H9 (cell line): Measurements from ENCODE around the gene IFT57. TPM values are rescaled to one million over a fixed set of nuclear protein-coding genes. Genes with fewer than 3 reads are reported as not detected.

ENCODE experiments used
- DNase-seq: peaks from one replicate; pipeline ENCODE4 v3.0.0-alpha.2; 2017
- H2AFZ ChIP-seq: one replicate; pipeline ENCODE4 v1.6.1; 2013; ENCODE audit warnings: mild to moderate bottlenecking, low read length, control low read depth, moderate library complexity
- H2AK5ac ChIP-seq: 2 replicates; pipeline ENCODE4 v1.6.1; 2013; ENCODE audit warnings: low read length, control low read depth, mixed read lengths; ENCODE audit not compliant: insufficient read length
- H2BK120ac ChIP-seq: one replicate; pipeline ENCODE4 v1.6.1; 2013; ENCODE audit warnings: low read depth, mild to moderate bottlenecking, low read length, control low read depth, inconsistent platforms; ENCODE audit not compliant: poor library complexity, severe bottlenecking
- H2BK12ac ChIP-seq: 2 replicates; pipeline ENCODE4 v1.6.1; 2013; ENCODE audit warnings: low read length, control low read depth, mixed read lengths, low read depth; ENCODE audit not compliant: insufficient read length
- H2BK15ac ChIP-seq: 2 replicates; pipeline ENCODE4 v1.6.1; 2013; ENCODE audit warnings: low read depth, low read length, control low read depth
- H2BK20ac ChIP-seq: one replicate; pipeline ENCODE4 v1.6.1; 2013; ENCODE audit warnings: low read depth, mild to moderate bottlenecking, low read length, control low read depth, inconsistent platforms; ENCODE audit not compliant: poor library complexity, severe bottlenecking
- H2BK5ac ChIP-seq: 2 replicates; pipeline ENCODE4 v1.6.1; 2013; ENCODE audit warnings: low read length, control low read depth, mixed read lengths; ENCODE audit not compliant: insufficient read length
- H3K14ac ChIP-seq: 2 replicates; pipeline ENCODE4 v1.6.1; 2013; ENCODE audit warnings: low read length, control low read depth; ENCODE audit not compliant: insufficient read depth
- H3K18ac ChIP-seq: 2 replicates; pipeline ENCODE4 v1.6.1; 2013; ENCODE audit warnings: low read depth, mild to moderate bottlenecking, mixed read lengths, low read length, control low read depth; ENCODE audit not compliant: insufficient read length
- H3K23ac ChIP-seq: 2 replicates; pipeline ENCODE4 v1.6.1; 2013; ENCODE audit warnings: low read length, control low read depth, mixed read lengths, low read depth; ENCODE audit not compliant: insufficient read length
- H3K23me2 ChIP-seq: 2 replicates; pipeline ENCODE4 v1.6.1; 2013; ENCODE audit warnings: low read depth, mild to moderate bottlenecking, mixed read lengths, low read length, control low read depth; ENCODE audit not compliant: insufficient read length, poor library complexity, severe bottlenecking
- H3K27ac ChIP-seq: 2 replicates; pipeline ENCODE4 v1.5.1; 2013; ENCODE audit warnings: low read length, control low read depth, mixed read lengths, low read depth; ENCODE audit not compliant: insufficient read length
- H3K27me3 ChIP-seq: 2 replicates; pipeline ENCODE4 v1.6.1; 2013; ENCODE audit warnings: low read length, control low read depth, inconsistent platforms; ENCODE audit not compliant: insufficient read depth
- H3K4ac ChIP-seq: 2 replicates; pipeline ENCODE4 v1.6.1; 2013; ENCODE audit warnings: low read depth, mild to moderate bottlenecking, control low read depth, inconsistent platforms, low read length, moderate library complexity
- H3K4me1 ChIP-seq: 2 replicates; pipeline ENCODE4 v1.6.1; 2013; ENCODE audit warnings: low read length, control low read depth, inconsistent platforms; ENCODE audit not compliant: insufficient read depth
- H3K4me2 ChIP-seq: 2 replicates; pipeline ENCODE4 v1.6.1; 2013; ENCODE audit warnings: low read length, control low read depth, mixed read lengths; ENCODE audit not compliant: insufficient read length, insufficient read depth
- H3K56ac ChIP-seq: 2 replicates; pipeline ENCODE4 v1.6.1; 2013; ENCODE audit warnings: low read depth, mild to moderate bottlenecking, mixed read lengths, low read length, control low read depth; ENCODE audit not compliant: insufficient read length
- H3K79me1 ChIP-seq: 2 replicates; pipeline ENCODE4 v1.6.1; 2013; ENCODE audit warnings: low read depth, mild to moderate bottlenecking, moderate library complexity, low read length, control low read depth, inconsistent platforms; ENCODE audit not compliant: insufficient read depth, poor library complexity, severe bottlenecking
- H3K79me2 ChIP-seq: 2 replicates; pipeline ENCODE4 v1.6.1; 2013; ENCODE audit warnings: low read length, control low read depth, inconsistent platforms; ENCODE audit not compliant: insufficient read depth
- H3K9ac ChIP-seq: 2 replicates; pipeline ENCODE4 v1.6.1; 2013; ENCODE audit warnings: low read length, control low read depth, mixed read lengths; ENCODE audit not compliant: insufficient read length; ENCODE audit errors: extremely low read depth
- H3K9me3 ChIP-seq: one replicate; pipeline ENCODE4 v1.6.1; 2013; ENCODE audit warnings: low read depth, low read length, inconsistent platforms; ENCODE audit not compliant: control insufficient read depth
- H3T11ph ChIP-seq: one replicate; pipeline ENCODE4 v1.6.1; 2013; ENCODE audit warnings: mild to moderate bottlenecking, low read length, control low read depth, inconsistent platforms
- H4K20me1 ChIP-seq: one replicate; pipeline ENCODE4 v1.6.1; 2013; ENCODE audit not compliant: control insufficient read depth, insufficient read length, insufficient read depth
- H4K5ac ChIP-seq: 2 replicates; pipeline ENCODE4 v1.6.1; 2013; ENCODE audit warnings: low read depth, mild to moderate bottlenecking, mixed read lengths, low read length, control low read depth; ENCODE audit not compliant: insufficient read length
- H4K8ac ChIP-seq: replicated peaks from 2 replicates; pipeline ENCODE4 v1.6.1; 2013; ENCODE audit warnings: low read length, control low read depth, mixed read lengths, low read depth; ENCODE audit not compliant: insufficient read length
- H4K91ac ChIP-seq: 2 replicates; pipeline ENCODE4 v1.6.1; 2013; ENCODE audit warnings: low read depth, mild to moderate bottlenecking, moderate library complexity, mixed read lengths, low read length, control low read depth; ENCODE audit not compliant: insufficient read length
- H3K27ac Mint-ChIP-seq, 3 experiments: 2 replicates in 2 of 3; 3 replicates in 1 of 3; pipeline ENCODE4 v1.8.0; 2020 to 2021; ENCODE audit warnings: mixed read lengths in 3 of 3, mild to moderate bottlenecking in 1 of 3, moderate library complexity in 1 of 3
- H3K27me3 Mint-ChIP-seq: 2 replicates; pipeline ENCODE4 v1.8.0; 2021; ENCODE audit warnings: low read depth, mild to moderate bottlenecking, moderate library complexity, mixed read lengths
- H3K36me3 Mint-ChIP-seq, 3 experiments: 2 replicates in 2 of 3; 3 replicates in 1 of 3; pipeline ENCODE4 v1.8.0; 2020 to 2021; ENCODE audit warnings: low read depth in 3 of 3, mixed read lengths in 3 of 3; ENCODE audit not compliant: insufficient read depth in 1 of 3
- H3K4me1 Mint-ChIP-seq, 2 experiments: 2 replicates each; pipeline ENCODE4 v1.8.0; 2020; ENCODE audit warnings: mixed read lengths in 2 of 2
- H3K4me3 Mint-ChIP-seq, 2 experiments: 2 replicates in 1 of 2; 3 replicates in 1 of 2; pipeline ENCODE4 v1.8.0; 2020 to 2021; ENCODE audit warnings: mild to moderate bottlenecking in 2 of 2, mixed read lengths in 2 of 2, moderate library complexity in 1 of 2
- H3K9me3 Mint-ChIP-seq, 2 experiments: 2 replicates in 1 of 2; 3 replicates in 1 of 2; pipeline ENCODE4 v1.8.0; 2020; ENCODE audit warnings: mild to moderate bottlenecking in 2 of 2, mixed read lengths in 2 of 2, moderate library complexity in 1 of 2
- CTCF ChIP-seq: fragments of 200-600 bp; sonication (generic); conservative IDR thresholded peaks from 3 replicates; pipeline ENCODE4 v1.8.0; 2021; ENCODE audit warnings: antibody characterized with exemption, mild to moderate bottlenecking
- WGBS: extraction: QIAGEN DNeasy Blood & Tissue Kit; methylation state at CpG from one replicate; pipeline ENCODE4 v1.1.7; 2013; ENCODE audit warnings: missing lambda C conversion rate, low lambda C conversion rate, mixed read lengths; ENCODE audit not compliant: insufficient read length; ENCODE audit errors: extremely low coverage; 5-methylcytosine and 5-hydroxymethylcytosine counted together
- total RNA-seq: library from RNA; stranded (reverse); gene quantifications from 2 replicates; pipeline ENCODE4 v1.2.1, GENCODE V29; 2021

IFT57 gene
- total RNA-seq, 1 experiment from 2014 or later, result 21.4 TPM

- H3K27me3 ChIP-seq, result no peaks in the 10 kb centered on the region
- Mint-ChIP-seq H3K4me3 (no peak overlapping the region), H3K36me3 (no peaks in the 10 kb centered on the region), H3K27me3 (no peaks in the 10 kb centered on the region), H3K4me1 (no peaks in the 10 kb centered on the region), H3K9me3 (no peaks in the 10 kb centered on the region), H3K27ac (no peak overlapping the region)
- H2BK12ac ChIP-seq, result no peak overlapping the region
- no peak overlapping the region for H3K4ac ChIP-seq
- H3K56ac ChIP-seq, result no peak overlapping the region
- no peak overlapping the region for H3K23ac ChIP-seq
- no peak overlapping the region for H3K27ac ChIP-seq
- H3K18ac ChIP-seq, result no peak overlapping the region
- H2BK20ac ChIP-seq, result no peak overlapping the region
- H3K14ac ChIP-seq, result no peak overlapping the region
- H4K5ac ChIP-seq, result no peak overlapping the region
- H3K4me1 ChIP-seq, result no peaks in the 10 kb centered on the region
- no peak overlapping the region for H2AK5ac ChIP-seq
- H3K4me2 ChIP-seq, result no peak overlapping the region
- no peak for DNase-seq
- H4K20me1 ChIP-seq, result no peaks in the 10 kb centered on the region
- H2BK5ac ChIP-seq, result no peak overlapping the region
- H4K8ac ChIP-seq, result no peak overlapping the region
- H3T11ph ChIP-seq, result no peak overlapping the region
- no peak overlapping the region for H2BK15ac ChIP-seq
- H3K79me1 ChIP-seq, result no peaks in the 10 kb centered on the region
- no peak overlapping the region for H4K91ac ChIP-seq
- no peaks in the 10 kb centered on the region for H3K23me2 ChIP-seq
- no peak overlapping the region for H2AFZ ChIP-seq
- no peak overlapping the region for H2BK120ac ChIP-seq
- TF ChIP-seq CTCF, result no peak
- no peaks in the 10 kb centered on the region for H3K9me3 ChIP-seq
- H3K9ac ChIP-seq, result no peak overlapping the region
- no CpG with 5 or more reads among the region's 9 CpGs for WGBS
- H3K79me2 ChIP-seq, result no peaks in the 10 kb centered on the region
Measured at GRCh38 chr3:108131475-108132134, 90.6 kb downstream of the IFT57 start.
